ENCODE results near the gene PLAGL1.

PLAGL1 gene

DNA sequence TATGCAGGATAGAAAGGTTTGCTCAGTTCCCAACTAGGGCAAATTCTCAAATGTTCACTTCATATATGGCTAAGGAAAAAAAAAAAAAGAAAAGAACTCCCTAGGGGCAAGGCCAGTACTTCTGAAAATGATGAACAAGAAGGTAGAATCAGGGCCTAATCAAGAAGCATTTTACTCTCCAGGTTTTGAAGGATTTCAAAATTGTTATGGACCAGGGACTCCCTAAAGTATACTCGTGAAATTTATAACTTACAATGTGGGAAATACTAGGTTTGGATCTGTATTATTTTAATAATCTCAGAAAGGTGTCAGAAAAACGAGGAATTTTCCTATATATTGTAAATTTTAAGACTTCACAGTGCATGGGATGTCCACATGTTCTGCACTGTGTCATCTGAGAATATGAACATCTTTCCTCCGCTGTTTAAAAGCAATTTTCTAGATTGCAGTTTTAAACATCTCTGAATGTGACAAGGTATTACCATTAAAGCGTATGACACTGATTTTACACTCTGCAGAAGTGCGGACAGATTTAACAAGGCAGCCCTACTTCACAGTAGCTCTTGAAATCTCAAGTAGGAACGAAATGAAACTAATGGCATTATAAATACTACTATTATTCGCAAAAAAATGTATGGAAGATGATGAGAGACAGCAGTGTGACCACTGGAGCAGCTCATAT is 14.0 kb downstream of the PLAGL1 start:
- Histone ChIP-seq H3K4me3 (ENCODE audit: low read depth, low read length) (no peak overlapping the region), H2BK120ac (ENCODE audit: insufficient read depth, low read length, poor library complexity) (no peak overlapping the region), H2AK5ac (ENCODE audit: low read length) (no peak overlapping the region), H4K91ac (ENCODE audit: low read depth, low read length) (no peak overlapping the region), H3K9me3 (ENCODE audit: insufficient read depth, low read depth, low read length) (no peaks in the 10 kb centered on the region), H3K18ac (ENCODE audit: low read length) (no peak overlapping the region), H3K4ac (ENCODE audit: low read depth, low read length) (no peak overlapping the region), H3K4me2 (ENCODE audit: low read length) (no peak overlapping the region), H2BK5ac (ENCODE audit: low read depth, low read length, poor library complexity) (no peak overlapping the region), H2AFZ (ENCODE audit: insufficient read depth, low read length, poor library complexity) (no peak overlapping the region), H3K4me1 (ENCODE audit: control insufficient read depth in 1 of 2, insufficient read depth in 2 of 2, low read length in 2 of 2) (no peaks in the 10 kb centered on the region), H3K36me3 (ENCODE audit: control insufficient read depth in 1 of 2, insufficient read depth in 2 of 2, low read length in 2 of 2) (no peaks in the 10 kb centered on the region), H3K9ac (ENCODE audit: low read length) (no peak overlapping the region), H3K23ac (ENCODE audit: low read length) (no peak overlapping the region), H3K27ac (ENCODE audit: low read depth, low read length) (no peak overlapping the region), H3K79me2 (ENCODE audit: control insufficient read depth, insufficient read depth, low read length, poor library complexity) (no peaks in the 10 kb centered on the region), H3K79me1 (ENCODE audit: low read length) (no peaks in the 10 kb centered on the region), H4K12ac (ENCODE audit: low read depth, low read length) (no peak overlapping the region), H3K27me3 (ENCODE audit: insufficient read depth, low read length) (no peaks in the 10 kb centered on the region), H3K14ac (ENCODE audit: low read length) (no peak overlapping the region), H4K8ac (ENCODE audit: low read depth, low read length) (no peak overlapping the region), H2BK12ac (ENCODE audit: low read length) (no peak overlapping the region)
- DNase-seq = no peak
- WGBS (ENCODE audit: extremely low coverage, insufficient coverage, insufficient read length) = no CpG with 5 or more reads among the region's 7 CpGs

DNA sequence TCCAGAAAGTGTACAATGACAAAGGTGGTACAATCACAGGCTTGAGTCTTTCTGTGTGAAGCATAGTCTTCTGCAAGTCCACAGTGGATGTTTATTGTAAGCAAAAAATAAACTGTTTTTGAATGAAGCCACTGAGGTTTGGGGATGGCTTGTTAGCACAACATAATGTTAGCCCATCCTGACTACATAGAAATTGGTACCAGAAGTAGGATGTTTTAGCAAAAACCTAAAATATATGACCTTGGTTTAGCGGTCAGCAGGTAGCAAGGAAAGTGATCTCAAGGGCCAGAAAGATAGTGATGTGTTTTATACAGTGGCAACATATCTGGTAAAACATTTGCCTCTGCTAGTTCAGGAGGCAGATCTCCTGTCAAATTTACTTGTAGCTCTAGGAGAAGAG is 15.8 kb downstream of the PLAGL1 start:
- Histone ChIP-seq H3K14ac (ENCODE audit: low read length) (no peak overlapping the region), H3K4me1 (ENCODE audit: control insufficient read depth in 1 of 2, insufficient read depth in 2 of 2, low read length in 2 of 2) (no peaks in the 10 kb centered on the region), H2BK120ac (ENCODE audit: insufficient read depth, low read length, poor library complexity) (no peak overlapping the region), H3K23ac (ENCODE audit: low read length) (no peak overlapping the region), H2AFZ (ENCODE audit: insufficient read depth, low read length, poor library complexity) (no peak overlapping the region), H3K18ac (ENCODE audit: low read length) (no peak overlapping the region), H3K79me1 (ENCODE audit: low read length) (no peaks in the 10 kb centered on the region), H2AK5ac (ENCODE audit: low read length) (no peak overlapping the region), H3K4me2 (ENCODE audit: low read length) (no peak overlapping the region), H3K9ac (ENCODE audit: low read length) (no peak overlapping the region), H3K79me2 (ENCODE audit: control insufficient read depth, insufficient read depth, low read length, poor library complexity) (no peaks in the 10 kb centered on the region), H3K9me3 (ENCODE audit: insufficient read depth, low read depth, low read length) (no peaks in the 10 kb centered on the region), H3K4ac (ENCODE audit: low read depth, low read length) (no peak overlapping the region), H2BK12ac (ENCODE audit: low read length) (no peak overlapping the region), H4K8ac (ENCODE audit: low read depth, low read length) (no peak overlapping the region), H4K91ac (ENCODE audit: low read depth, low read length) (no peak overlapping the region), H3K27me3 (ENCODE audit: insufficient read depth, low read length) (no peaks in the 10 kb centered on the region), H2BK5ac (ENCODE audit: low read depth, low read length, poor library complexity) (no peak overlapping the region), H3K27ac (ENCODE audit: low read depth, low read length) (no peak overlapping the region), H4K12ac (ENCODE audit: low read depth, low read length) (no peak overlapping the region), H3K36me3 (ENCODE audit: control insufficient read depth in 1 of 2, insufficient read depth in 2 of 2, low read length in 2 of 2) (no peaks in the 10 kb centered on the region), H3K4me3 (ENCODE audit: low read depth, low read length) (no peak overlapping the region)
- no peak for DNase-seq
- no CpG with 5 or more reads among the region's 1 CpG for WGBS (ENCODE audit: extremely low coverage, insufficient coverage, insufficient read length)

- no peak overlapping the region for H2BK12ac ChIP-seq (ENCODE audit: low read length)
- H4K91ac ChIP-seq (ENCODE audit: low read depth, low read length) = no peak overlapping the region
- H2BK5ac ChIP-seq (ENCODE audit: low read depth, low read length, poor library complexity) = no peak overlapping the region
- no peaks in the 10 kb centered on the region for H3K79me1 ChIP-seq (ENCODE audit: low read length)
- H2AK5ac ChIP-seq (ENCODE audit: low read length) = no peak overlapping the region
- H3K4me1 ChIP-seq (ENCODE audit: control insufficient read depth in 1 of 2, insufficient read depth in 2 of 2, low read length in 2 of 2) = no peaks in the 10 kb centered on the region
- no peak overlapping the region for H3K4me2 ChIP-seq (ENCODE audit: low read length)
- H3K9me3 ChIP-seq (ENCODE audit: insufficient read depth, low read depth, low read length) = no peaks in the 10 kb centered on the region
- DNase-seq = no peak
- no CpG with 5 or more reads among the region's 5 CpGs for whole genome bisulfite sequencing (ENCODE audit: extremely low coverage, insufficient coverage, insufficient read length)
- H3K27me3 ChIP-seq (ENCODE audit: insufficient read depth, low read length) = no peaks in the 10 kb centered on the region
- no peak overlapping the region for H3K18ac ChIP-seq (ENCODE audit: low read length)
- no peak overlapping the region for H2AFZ ChIP-seq (ENCODE audit: insufficient read depth, low read length, poor library complexity)
- H4K12ac ChIP-seq (ENCODE audit: low read depth, low read length) = no peak overlapping the region
- no peak overlapping the region for H2BK120ac ChIP-seq (ENCODE audit: insufficient read depth, low read length, poor library complexity)
- H3K9ac ChIP-seq (ENCODE audit: low read length) = no peak overlapping the region
- no peak overlapping the region for H3K4ac ChIP-seq (ENCODE audit: low read depth, low read length)
- H3K23ac ChIP-seq (ENCODE audit: low read length) = no peak overlapping the region
- no peak overlapping the region for H3K27ac ChIP-seq (ENCODE audit: low read depth, low read length)
- no peaks in the 10 kb centered on the region for H3K36me3 ChIP-seq (ENCODE audit: control insufficient read depth in 1 of 2, insufficient read depth in 2 of 2, low read length in 2 of 2)
- H3K14ac ChIP-seq (ENCODE audit: low read length) = no peak overlapping the region
- H4K8ac ChIP-seq (ENCODE audit: low read depth, low read length) = no peak overlapping the region
- H3K79me2 ChIP-seq (ENCODE audit: control insufficient read depth, insufficient read depth, low read length, poor library complexity) = no peaks in the 10 kb centered on the region
- no peak overlapping the region for H3K4me3 ChIP-seq (ENCODE audit: low read depth, low read length)
Measured at GRCh38 chr6:143986463-143987065, 21.5 kb downstream of the PLAGL1 start.

DNA sequence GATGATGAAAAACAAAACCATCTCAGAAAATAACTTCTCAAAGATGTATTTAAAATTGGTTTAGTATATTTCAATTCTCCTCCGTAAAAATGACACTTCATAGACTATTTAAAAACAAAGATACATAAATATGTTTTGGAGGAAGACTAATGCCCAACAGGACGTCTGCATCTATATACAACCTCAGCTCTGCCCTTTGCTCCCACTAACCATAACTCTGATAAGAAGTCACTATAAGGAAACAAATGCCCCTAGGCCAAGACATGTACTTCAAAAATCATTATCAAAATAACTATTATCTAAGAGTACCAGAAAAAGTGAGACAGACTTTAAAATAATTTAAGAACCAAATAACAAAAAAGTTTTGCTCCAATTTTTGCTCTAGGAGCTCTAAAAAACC is 23.4 kb downstream of the PLAGL1 start:
- Histone ChIP-seq H3K4me2 (ENCODE audit: low read length) (no peak overlapping the region), H3K18ac (ENCODE audit: low read length) (no peak overlapping the region), H2BK12ac (ENCODE audit: low read length) (no peak overlapping the region), H3K4me1 (ENCODE audit: control insufficient read depth in 1 of 2, insufficient read depth in 2 of 2, low read length in 2 of 2) (no peaks in the 10 kb centered on the region), H3K4ac (ENCODE audit: low read depth, low read length) (no peak overlapping the region), H2BK120ac (ENCODE audit: insufficient read depth, low read length, poor library complexity) (no peak overlapping the region), H3K4me3 (ENCODE audit: low read depth, low read length) (no peak overlapping the region), H3K79me1 (ENCODE audit: low read length) (no peaks in the 10 kb centered on the region), H4K12ac (ENCODE audit: low read depth, low read length) (no peak overlapping the region), H3K27me3 (ENCODE audit: insufficient read depth, low read length) (no peaks in the 10 kb centered on the region), H3K27ac (ENCODE audit: low read depth, low read length) (no peak overlapping the region), H3K14ac (ENCODE audit: low read length) (no peak overlapping the region), H2AFZ (ENCODE audit: insufficient read depth, low read length, poor library complexity) (no peak overlapping the region), H3K23ac (ENCODE audit: low read length) (no peak overlapping the region), H2BK5ac (ENCODE audit: low read depth, low read length, poor library complexity) (no peak overlapping the region), H4K8ac (ENCODE audit: low read depth, low read length) (no peak overlapping the region), H3K9me3 (ENCODE audit: insufficient read depth, low read depth, low read length) (no peaks in the 10 kb centered on the region), H4K91ac (ENCODE audit: low read depth, low read length) (no peak overlapping the region), H2AK5ac (ENCODE audit: low read length) (no peak overlapping the region), H3K9ac (ENCODE audit: low read length) (no peak overlapping the region), H3K36me3 (ENCODE audit: control insufficient read depth in 1 of 2, insufficient read depth in 2 of 2, low read length in 2 of 2) (no peaks in the 10 kb centered on the region), H3K79me2 (ENCODE audit: control insufficient read depth, insufficient read depth, low read length, poor library complexity) (no peaks in the 10 kb centered on the region)
- no peak for DNase-seq
- WGBS (ENCODE audit: extremely low coverage, insufficient coverage, insufficient read length) = no CpG with 5 or more reads among the region's 2 CpGs

Data from trophoblast cell (in vitro differentiated cells and primary cell).